HS-5 (cell line): ENCODE results near the gene TGFBR3.

ENCODE experiments used
- DNase-seq: peaks from one replicate; pipeline ENCODE4 v3.0.0-alpha.2; 2012; ENCODE audit warnings: low read depth

TGFBR3 gene

DNA sequence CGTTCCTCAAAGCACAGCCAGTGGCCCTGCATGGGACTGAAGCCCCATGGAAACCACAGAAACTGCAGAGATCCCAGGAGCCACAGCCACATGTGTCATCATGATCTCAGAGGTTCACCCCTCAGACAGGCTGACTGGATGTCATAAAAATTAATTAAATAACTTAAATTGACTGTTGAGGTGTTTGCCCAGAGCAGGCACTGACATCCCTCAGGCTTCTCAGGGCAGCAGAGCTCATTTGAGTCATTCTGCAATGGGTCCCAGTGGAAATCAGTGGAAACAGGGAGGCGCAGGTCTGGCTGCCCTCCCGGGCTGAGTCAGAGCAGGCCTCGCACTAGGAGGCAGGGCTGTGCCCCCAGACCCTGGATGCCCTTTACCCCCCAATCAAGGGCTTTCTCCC, 250.2 kb downstream of the TGFBR3 start:
- no peak for DNase-seq

DNA sequence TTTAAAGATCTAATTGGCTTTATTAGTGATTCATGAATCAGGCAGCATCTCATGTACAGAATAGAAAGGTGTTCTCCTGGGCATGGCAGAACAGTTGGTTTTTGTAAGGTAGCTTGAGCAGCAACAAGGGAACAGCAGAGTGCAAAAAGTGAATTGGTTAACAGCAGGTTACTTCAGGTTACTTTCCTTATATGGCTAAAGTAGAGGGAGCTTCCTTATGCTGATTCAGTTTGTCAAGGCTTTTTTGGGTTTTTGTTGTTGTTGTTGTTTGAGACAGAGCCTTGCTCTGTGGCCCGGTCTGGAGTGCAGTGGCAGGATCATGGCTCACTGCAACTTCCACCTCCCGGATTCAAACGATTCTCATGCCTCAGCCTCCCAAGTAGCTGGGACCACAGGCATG, 252.5 kb downstream of the TGFBR3 start:
- no peak for DNase-seq

- DNase-seq: no peak
These were observed 254.1 kb downstream of the TGFBR3 start for GRCh38 chr1:91631718-91632330.

DNA sequence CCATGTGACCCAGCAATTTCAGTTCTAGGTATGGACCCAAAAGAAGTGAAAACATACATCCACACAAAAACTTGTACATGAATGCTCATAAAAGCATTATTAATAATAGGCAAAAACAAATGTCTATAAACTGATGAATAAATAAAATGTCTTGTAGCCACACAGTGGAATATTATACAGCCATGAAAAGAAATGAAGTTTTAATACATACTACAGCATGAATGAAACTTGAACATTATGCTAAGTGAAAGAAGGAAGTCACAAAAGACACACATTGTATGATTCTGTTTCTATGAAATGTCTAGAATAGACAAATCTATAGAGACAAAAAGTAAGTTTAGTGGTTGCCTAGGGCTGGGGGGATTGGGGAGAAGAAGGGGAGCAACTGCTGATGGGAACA, 255.1 kb downstream of the TGFBR3 start:
- DNase-seq: no peak
